SK-N-SH treated with all-trans-retinoic acid at 6 μM for 48 hours (cell line): Measurements from ENCODE around the gene TEX261.
"Not testable (repeated sequence)": the region's sequence is repeated elsewhere in the genome, so short reads cannot be mapped to it uniquely, and the experiment has no call there.

Source experiments
- ATAC-seq: fragments of 200-7000 bp; cut with Tn5 transposase; 3 replicates; pipeline ENCODE4 v1.9.1; 2020; ENCODE audit warnings: mild to moderate bottlenecking, moderate library complexity
- ARNTL ChIP-seq: fragments of 450-650 bp; formaldehyde crosslinking; IDR thresholded peaks from 2 replicates; pipeline ENCODE4 v1.5.0; 2020; ENCODE audit warnings: low read depth, mild to moderate bottlenecking, moderate library complexity, borderline replicate concordance
- BACH2 ChIP-seq: fragments of 250-450 bp; sonication (Bioruptor Pico); IDR thresholded peaks from 2 replicates; pipeline ENCODE4 v1.9.0; 2021; ENCODE audit warnings: mild to moderate bottlenecking, borderline replicate concordance
- CSDC2 ChIP-seq: fragments of 250-450 bp; sonication (Bioruptor Pico); IDR thresholded peaks from 2 replicates; pipeline ENCODE4 v1.5.0; 2020; ENCODE audit warnings: mild to moderate bottlenecking, moderate library complexity
- ESRRG ChIP-seq: fragments of 250-450 bp; sonication (Bioruptor Pico); IDR thresholded peaks from 2 replicates; pipeline ENCODE4 v1.6.1; 2021; ENCODE audit warnings: mild to moderate bottlenecking
- GLIS3 ChIP-seq: fragments of 250-450 bp; sonication (Bioruptor Pico); IDR thresholded peaks from 2 replicates; pipeline ENCODE4 v1.5.0; 2020; ENCODE audit warnings: mild to moderate bottlenecking, moderate library complexity
- ISL1 ChIP-seq: fragments of 250-450 bp; sonication (Bioruptor Pico); IDR thresholded peaks from 2 replicates; pipeline ENCODE4 v2.1.2; 2022; ENCODE audit warnings: mild to moderate bottlenecking, moderate library complexity
- OSR1 ChIP-seq: fragments of 250-450 bp; sonication (Bioruptor Pico); IDR thresholded peaks from 2 replicates; pipeline ENCODE4 v1.8.0; 2022; ENCODE audit warnings: moderate library complexity, mild to moderate bottlenecking, inconsistent platforms
- PPARA ChIP-seq: fragments of 250-450 bp; sonication (Bioruptor Pico); IDR thresholded peaks from 2 replicates; pipeline ENCODE4 v1.5.0; 2020; ENCODE audit warnings: mild to moderate bottlenecking, borderline replicate concordance
- RARB ChIP-seq: fragments of 250-450 bp; sonication (Bioruptor Pico); IDR thresholded peaks from 2 replicates; pipeline ENCODE4 v1.8.0; 2021; ENCODE audit warnings: mild to moderate bottlenecking, moderate library complexity
- SNAI2 ChIP-seq: fragments of 250-450 bp; sonication (Bioruptor Pico); IDR thresholded peaks from 2 replicates; pipeline ENCODE4 v1.5.0; 2020; ENCODE audit warnings: mild to moderate bottlenecking, moderate library complexity
- TCF4 ChIP-seq: fragments of 250-450 bp; sonication (Bioruptor Pico); IDR thresholded peaks from 2 replicates; pipeline ENCODE4 v1.8.0; 2021; ENCODE audit warnings: mild to moderate bottlenecking, moderate library complexity, borderline replicate concordance
- TOX ChIP-seq: fragments of 250-450 bp; sonication (Bioruptor Pico); IDR thresholded peaks from 2 replicates; pipeline ENCODE4 v1.8.0; 2021; ENCODE audit warnings: mild to moderate bottlenecking, moderate library complexity, borderline replicate concordance
- ZC3H10 ChIP-seq: fragments of 250-450 bp; sonication (Bioruptor Pico); IDR thresholded peaks from 2 replicates; pipeline ENCODE4 v1.5.1; 2021; ENCODE audit warnings: mild to moderate bottlenecking, moderate library complexity
- ZFP3 ChIP-seq: fragments of 250-450 bp; sonication (Bioruptor Pico); IDR thresholded peaks from 2 replicates; pipeline ENCODE4 v1.5.0; 2020; ENCODE audit warnings: mild to moderate bottlenecking, moderate library complexity
- ZNF565 ChIP-seq: fragments of 450-650 bp; formaldehyde crosslinking; conservative IDR thresholded peaks from 2 replicates; pipeline ENCODE4 v1.5.0; 2020; ENCODE audit warnings: low read depth, mild to moderate bottlenecking, moderate library complexity
- ZNF70 ChIP-seq: fragments of 450-650 bp; formaldehyde crosslinking; IDR thresholded peaks from 2 replicates; pipeline ENCODE4 v1.5.0; 2020; ENCODE audit warnings: mild to moderate bottlenecking, moderate library complexity
- ZNF8 ChIP-seq: fragments of 450-650 bp; formaldehyde crosslinking; IDR thresholded peaks from 2 replicates; pipeline ENCODE4 v1.5.0; 2020; ENCODE audit warnings: mild to moderate bottlenecking, moderate library complexity
- TF ChIP-seq, protein P1 (sequence below): fragments of 250-450 bp; sonication (Bioruptor Pico); IDR thresholded peaks from 2 replicates; pipeline ENCODE4 v1.8.0; 2021; ENCODE audit warnings: low read depth, mild to moderate bottlenecking, moderate library complexity, borderline replicate concordance
- TF ChIP-seq, protein P2 (sequence below): fragments of 250-450 bp; sonication (Bioruptor Pico); IDR thresholded peaks from 2 replicates; pipeline ENCODE4 v1.5.1; 2020; ENCODE audit warnings: low read depth, mild to moderate bottlenecking, moderate library complexity
- TF ChIP-seq, protein P3 (sequence below): fragments of 250-450 bp; sonication (Bioruptor Pico); IDR thresholded peaks from 2 replicates; pipeline ENCODE4 v1.5.1; 2021; ENCODE audit warnings: mild to moderate bottlenecking, moderate library complexity
- TF ChIP-seq, protein P4 (sequence below): fragments of 250-450 bp; sonication (Bioruptor Pico); IDR thresholded peaks from 2 replicates; pipeline ENCODE4 v1.5.0; 2020; ENCODE audit warnings: mild to moderate bottlenecking, moderate library complexity
- TF ChIP-seq, protein P5 (sequence below): fragments of 250-450 bp; sonication (Bioruptor Pico); IDR thresholded peaks from 2 replicates; pipeline ENCODE4 v1.8.0; 2020; ENCODE audit warnings: mild to moderate bottlenecking, moderate library complexity, borderline replicate concordance

TEX261 gene

DNA sequence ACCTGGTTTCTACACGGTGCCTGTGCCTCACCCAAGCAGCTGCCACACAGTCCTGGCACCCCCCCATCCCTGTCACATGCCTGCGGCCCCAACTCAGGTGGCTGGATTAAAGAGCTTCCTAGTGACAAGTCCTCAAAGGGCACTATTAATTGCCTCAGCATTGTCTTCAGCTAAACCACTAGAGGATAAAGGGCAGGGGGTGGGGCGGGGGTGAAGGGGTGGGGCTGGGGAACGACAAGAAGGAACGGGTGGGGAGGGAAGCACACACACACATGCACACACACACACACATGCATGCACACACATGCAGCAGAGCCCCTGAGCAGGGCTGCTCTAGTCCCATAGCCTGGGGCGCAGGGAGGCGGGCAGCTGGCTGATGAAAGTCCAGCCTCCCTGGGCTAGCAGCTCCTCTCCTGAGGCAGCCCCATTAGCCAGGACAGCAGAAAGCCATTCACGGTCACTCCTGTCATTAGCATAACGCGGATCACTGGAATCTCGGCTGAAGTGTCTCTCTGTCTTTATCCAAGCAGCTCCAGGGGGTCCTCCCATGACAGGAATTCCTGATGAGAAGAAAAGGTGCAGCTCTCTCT is 7.4 kb upstream of the TEX261 start:
- ATAC-seq: no peak
- no peak for TF ChIP-seq TCF4
- TF ChIP-seq, protein P1, sequence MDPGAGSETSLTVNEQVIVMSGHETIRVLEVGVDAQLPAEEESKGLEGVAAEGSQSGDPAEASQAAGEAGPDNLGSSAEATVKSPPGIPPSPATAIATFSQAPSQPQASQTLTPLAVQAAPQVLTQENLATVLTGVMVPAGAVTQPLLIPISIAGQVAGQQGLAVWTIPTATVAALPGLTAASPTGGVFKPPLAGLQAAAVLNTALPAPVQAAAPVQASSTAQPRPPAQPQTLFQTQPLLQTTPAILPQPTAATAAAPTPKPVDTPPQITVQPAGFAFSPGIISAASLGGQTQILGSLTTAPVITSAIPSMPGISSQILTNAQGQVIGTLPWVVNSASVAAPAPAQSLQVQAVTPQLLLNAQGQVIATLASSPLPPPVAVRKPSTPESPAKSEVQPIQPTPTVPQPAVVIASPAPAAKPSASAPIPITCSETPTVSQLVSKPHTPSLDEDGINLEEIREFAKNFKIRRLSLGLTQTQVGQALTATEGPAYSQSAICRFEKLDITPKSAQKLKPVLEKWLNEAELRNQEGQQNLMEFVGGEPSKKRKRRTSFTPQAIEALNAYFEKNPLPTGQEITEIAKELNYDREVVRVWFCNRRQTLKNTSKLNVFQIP (CRISPR knock-in tag): no peak

DNA sequence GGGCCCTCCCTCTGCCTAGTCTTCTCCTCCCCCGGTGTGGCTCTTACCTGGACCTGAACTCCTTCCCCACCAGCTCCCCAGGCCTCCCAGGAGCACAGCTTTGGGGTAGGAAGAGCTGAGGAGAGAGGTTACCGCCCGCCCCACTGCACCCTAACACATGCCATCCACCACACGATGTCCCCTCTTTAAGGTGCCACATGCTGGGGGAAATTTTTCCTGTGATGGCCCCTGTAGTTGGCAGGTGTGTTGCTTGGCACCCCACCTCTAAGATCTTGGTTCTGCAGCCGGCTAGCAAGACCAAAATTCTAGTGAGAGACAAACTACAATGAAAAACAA is 6.9 kb upstream of the TEX261 start:
- no peak; the same call in 2 of the 3 replicates for ATAC-seq
- TF ChIP-seq ISL1 (no peak), ZNF8 (CRISPR knock-in tag) (no peak), ZNF565 (CRISPR knock-in tag) (no peak), SNAI2 (CRISPR knock-in tag) (no peak), PPARA (CRISPR knock-in tag) (no peak), OSR1 (CRISPR knock-in tag) (no peak), ESRRG (CRISPR knock-in tag) (no peak), TOX (CRISPR knock-in tag) (no peak), CSDC2 (CRISPR knock-in tag) (no peak), ARNTL (CRISPR knock-in tag) (no peak), ZNF70 (CRISPR knock-in tag) (no peak), GLIS3 (no peak), ZFP3 (CRISPR knock-in tag) (no peak), ZC3H10 (CRISPR knock-in tag) (no peak)
- TF ChIP-seq, protein P2, sequence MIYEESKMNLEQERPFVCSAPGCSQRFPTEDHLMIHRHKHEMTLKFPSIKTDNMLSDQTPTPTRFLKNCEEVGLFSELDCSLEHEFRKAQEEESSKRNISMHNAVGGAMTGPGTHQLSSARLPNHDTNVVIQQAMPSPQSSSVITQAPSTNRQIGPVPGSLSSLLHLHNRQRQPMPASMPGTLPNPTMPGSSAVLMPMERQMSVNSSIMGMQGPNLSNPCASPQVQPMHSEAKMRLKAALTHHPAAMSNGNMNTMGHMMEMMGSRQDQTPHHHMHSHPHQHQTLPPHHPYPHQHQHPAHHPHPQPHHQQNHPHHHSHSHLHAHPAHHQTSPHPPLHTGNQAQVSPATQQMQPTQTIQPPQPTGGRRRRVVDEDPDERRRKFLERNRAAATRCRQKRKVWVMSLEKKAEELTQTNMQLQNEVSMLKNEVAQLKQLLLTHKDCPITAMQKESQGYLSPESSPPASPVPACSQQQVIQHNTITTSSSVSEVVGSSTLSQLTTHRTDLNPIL (CRISPR knock-in tag): no peak
- TF ChIP-seq, protein P3, sequence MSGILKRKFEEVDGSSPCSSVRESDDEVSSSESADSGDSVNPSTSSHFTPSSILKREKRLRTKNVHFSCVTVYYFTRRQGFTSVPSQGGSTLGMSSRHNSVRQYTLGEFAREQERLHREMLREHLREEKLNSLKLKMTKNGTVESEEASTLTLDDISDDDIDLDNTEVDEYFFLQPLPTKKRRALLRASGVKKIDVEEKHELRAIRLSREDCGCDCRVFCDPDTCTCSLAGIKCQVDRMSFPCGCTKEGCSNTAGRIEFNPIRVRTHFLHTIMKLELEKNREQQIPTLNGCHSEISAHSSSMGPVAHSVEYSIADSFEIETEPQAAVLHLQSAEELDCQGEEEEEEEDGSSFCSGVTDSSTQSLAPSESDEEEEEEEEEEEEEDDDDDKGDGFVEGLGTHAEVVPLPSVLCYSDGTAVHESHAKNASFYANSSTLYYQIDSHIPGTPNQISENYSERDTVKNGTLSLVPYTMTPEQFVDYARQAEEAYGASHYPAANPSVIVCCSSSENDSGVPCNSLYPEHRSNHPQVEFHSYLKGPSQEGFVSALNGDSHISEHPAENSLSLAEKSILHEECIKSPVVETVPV (CRISPR knock-in tag): no peak
- TF ChIP-seq, protein P1 (CRISPR knock-in tag): no peak

DNA sequence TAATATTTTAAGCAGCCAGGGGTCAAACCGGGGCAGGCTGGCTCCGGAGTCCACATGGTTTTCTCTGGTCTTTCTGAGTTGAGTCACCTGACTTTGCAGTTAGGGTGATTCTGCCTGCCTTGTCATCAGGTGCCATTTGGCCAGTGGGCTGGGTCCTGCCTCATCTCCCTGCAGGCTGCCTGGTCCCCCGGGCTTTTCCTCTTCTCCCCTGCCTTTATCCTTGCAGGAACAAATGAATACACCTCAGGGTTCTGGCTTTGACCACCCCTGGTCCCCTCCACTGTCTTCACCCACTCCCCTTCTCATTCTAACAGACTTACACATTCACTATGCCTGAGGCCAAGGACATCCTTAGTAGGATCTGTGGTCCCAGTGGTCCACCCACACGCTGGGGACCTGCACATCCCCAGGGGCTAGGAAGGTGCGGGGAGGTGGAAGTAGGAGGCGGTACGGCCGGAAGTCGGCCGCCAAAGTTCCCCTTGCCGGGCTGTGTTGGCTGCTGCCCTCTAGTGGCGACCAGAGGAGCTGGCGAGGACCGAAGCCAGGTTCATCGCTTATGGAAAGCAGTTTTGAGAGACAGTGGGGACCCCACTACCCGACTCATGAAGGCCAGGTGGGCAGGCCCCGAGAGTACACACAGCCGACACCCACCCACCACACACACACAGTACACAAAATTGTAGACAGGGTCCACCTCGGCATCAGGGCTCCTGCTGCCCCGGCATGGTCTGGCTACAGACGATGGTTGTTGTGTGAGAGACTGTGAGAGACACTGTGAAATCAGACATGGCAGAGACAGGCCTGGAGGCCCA is 6.3 kb upstream of the TEX261 start:
- TF ChIP-seq ZNF70 (CRISPR knock-in tag): 0 out of 2 replicates have a peak, but pooled peaks have one; percentile 5
- no peak for TF ChIP-seq CSDC2 (CRISPR knock-in tag)
- ATAC-seq: peak; percentile 93

DNA sequence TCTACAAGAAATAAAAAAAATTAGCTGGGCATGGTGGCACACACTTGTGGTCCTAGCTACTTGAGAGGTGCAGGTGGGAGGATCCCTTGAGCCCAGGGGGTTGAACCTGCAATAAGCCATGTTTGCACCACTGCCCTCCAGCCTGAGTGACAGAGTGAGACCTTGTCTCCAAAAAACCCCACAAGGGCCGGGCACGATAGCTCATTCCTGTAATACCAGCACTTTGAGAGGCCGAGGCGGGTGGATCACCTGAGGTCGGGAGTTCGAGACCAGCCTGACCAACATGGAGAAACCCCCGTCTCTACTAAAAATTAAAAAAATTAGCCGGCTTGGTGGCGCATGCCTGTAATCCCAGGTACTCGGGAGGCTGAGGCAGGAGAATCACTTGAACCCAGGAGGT is 5.3 kb upstream of the TEX261 start:
- ATAC-seq: not testable (repeated sequence)

DNA sequence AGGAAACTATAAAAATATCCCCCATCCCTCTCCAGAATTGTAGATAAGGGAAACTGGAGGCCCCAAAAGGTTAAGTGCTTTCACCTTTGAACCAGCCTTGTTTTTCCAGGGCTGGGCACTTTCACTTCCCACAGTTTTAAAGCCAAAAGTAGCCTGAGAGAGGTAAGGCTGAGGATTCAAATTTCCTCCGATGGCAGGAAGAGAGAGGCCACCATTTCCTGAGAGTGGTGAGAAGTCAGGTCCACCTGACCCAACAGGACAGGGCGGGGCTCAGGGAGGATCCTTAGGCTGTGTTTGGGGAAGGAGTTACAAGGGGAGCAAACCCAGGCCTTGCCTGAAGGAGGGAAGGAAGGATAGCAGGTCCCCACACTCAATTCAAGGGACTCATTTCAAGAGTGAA is 4.7 kb upstream of the TEX261 start:
- no peak for ATAC-seq
- TF ChIP-seq, protein P4, sequence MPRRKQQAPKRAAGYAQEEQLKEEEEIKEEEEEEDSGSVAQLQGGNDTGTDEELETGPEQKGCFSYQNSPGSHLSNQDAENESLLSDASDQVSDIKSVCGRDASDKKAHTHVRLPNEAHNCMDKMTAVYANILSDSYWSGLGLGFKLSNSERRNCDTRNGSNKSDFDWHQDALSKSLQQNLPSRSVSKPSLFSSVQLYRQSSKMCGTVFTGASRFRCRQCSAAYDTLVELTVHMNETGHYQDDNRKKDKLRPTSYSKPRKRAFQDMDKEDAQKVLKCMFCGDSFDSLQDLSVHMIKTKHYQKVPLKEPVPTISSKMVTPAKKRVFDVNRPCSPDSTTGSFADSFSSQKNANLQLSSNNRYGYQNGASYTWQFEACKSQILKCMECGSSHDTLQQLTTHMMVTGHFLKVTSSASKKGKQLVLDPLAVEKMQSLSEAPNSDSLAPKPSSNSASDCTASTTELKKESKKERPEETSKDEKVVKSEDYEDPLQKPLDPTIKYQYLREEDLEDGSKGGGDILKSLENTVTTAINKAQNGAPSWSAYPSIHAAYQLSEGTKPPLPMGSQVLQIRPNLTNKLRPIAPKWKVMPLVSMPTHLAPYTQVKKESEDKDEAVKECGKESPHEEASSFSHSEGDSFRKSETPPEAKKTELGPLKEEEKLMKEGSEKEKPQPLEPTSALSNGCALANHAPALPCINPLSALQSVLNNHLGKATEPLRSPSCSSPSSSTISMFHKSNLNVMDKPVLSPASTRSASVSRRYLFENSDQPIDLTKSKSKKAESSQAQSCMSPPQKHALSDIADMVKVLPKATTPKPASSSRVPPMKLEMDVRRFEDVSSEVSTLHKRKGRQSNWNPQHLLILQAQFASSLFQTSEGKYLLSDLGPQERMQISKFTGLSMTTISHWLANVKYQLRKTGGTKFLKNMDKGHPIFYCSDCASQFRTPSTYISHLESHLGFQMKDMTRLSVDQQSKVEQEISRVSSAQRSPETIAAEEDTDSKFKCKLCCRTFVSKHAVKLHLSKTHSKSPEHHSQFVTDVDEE (CRISPR knock-in tag): no peak
- TF ChIP-seq ISL1: no peak
- TF ChIP-seq, protein P5, sequence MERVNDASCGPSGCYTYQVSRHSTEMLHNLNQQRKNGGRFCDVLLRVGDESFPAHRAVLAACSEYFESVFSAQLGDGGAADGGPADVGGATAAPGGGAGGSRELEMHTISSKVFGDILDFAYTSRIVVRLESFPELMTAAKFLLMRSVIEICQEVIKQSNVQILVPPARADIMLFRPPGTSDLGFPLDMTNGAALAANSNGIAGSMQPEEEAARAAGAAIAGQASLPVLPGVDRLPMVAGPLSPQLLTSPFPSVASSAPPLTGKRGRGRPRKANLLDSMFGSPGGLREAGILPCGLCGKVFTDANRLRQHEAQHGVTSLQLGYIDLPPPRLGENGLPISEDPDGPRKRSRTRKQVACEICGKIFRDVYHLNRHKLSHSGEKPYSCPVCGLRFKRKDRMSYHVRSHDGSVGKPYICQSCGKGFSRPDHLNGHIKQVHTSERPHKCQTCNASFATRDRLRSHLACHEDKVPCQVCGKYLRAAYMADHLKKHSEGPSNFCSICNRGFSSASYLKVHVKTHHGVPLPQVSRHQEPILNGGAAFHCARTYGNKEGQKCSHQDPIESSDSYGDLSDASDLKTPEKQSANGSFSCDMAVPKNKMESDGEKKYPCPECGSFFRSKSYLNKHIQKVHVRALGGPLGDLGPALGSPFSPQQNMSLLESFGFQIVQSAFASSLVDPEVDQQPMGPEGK (CRISPR knock-in tag): no peak
- TF ChIP-seq ARNTL (CRISPR knock-in tag): no peak
- TF ChIP-seq, protein P3 (CRISPR knock-in tag): no peak
- no peak for TF ChIP-seq BACH2
- no peak for TF ChIP-seq ZNF8 (CRISPR knock-in tag)
- no peak for TF ChIP-seq RARB (CRISPR knock-in tag)
